Measurements from ENCODE around the gene CDH13.

Gene CDH13

GRCh38 chr16:82776470-82777146, 149.8 kb downstream of the CDH13 start:
- FAIRE-seq (no peak), DNase-seq (ENCODE audit: low spot score) (no peak)

DNA sequence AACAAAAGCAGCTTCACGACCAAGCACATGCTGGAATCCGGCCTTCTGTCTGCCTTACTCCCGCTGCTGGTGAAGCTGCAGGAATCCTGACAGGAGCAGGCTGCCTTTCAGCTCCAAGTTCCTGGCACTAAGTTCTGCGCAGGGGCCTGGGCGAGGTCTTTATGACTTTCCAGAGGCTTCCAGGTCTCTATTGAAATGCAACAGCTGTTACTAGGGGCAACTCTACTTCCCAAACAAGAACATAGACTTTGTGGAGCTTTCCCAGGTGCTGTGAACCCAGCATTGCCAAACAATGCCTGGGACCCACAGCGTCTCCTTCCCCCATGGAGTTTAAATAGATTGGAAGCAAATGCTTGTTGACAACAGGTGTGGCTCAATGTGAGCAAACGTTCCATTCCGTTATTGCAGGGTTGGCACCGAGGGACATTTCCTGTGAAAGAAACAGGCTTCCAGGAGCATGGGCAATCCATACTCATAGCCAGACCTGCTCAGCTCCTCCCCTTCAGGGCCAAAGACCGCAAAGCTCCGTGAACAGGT, 156.0 kb downstream of the CDH13 start:
- DNase-seq (ENCODE audit: low spot score) = no peak

GRCh38 chr16:82783933-82784572, 157.3 kb downstream of the CDH13 start:
- FAIRE-seq = no peak
- no peak for DNase-seq (ENCODE audit: low spot score)

More for the DNA sequence above, 156.0 kb downstream of the CDH13 start:
- no peak for FAIRE-seq

DNA sequence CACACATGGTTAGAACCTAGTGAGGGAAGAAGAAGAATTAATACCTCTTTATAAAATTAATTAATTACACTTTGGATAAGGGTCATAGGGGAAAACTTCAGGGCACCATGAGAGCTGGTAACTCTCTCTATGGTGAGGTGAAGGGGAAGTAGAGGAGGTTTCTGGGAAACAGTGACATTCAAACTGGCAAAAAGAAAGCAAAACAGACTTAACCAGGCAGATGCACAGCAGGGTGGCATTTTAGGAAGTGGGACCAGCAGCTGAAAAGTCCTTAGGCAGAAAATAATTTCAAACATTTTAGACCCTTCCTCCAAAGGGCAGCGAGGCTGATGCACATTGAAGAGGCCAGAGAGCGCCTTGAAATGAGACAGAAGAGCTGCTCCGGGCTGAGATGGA, 157.8 kb downstream of the CDH13 start:
- FAIRE-seq = no peak
- DNase-seq (ENCODE audit: low spot score) = no peak

DNA sequence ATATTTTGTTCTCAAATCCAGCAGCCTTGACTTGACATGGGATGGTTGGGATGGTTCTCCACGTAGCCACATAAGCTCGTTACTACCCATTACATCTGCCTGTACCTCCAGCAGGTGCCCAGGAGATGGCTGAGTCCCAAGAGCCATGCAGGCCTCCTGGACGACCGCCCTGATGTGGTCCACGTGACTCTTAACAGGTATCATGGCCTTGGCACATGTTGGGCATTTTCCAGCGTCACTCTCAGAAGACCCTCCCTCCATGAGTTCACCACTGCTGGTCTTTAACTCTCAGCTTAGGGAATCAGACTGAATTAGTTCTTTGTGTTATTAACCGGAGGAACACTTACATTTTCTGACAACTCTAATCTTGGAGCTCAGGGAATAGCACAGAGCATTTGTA, 161.5 kb downstream of the CDH13 start:
- DNase-seq (ENCODE audit: low spot score) (no peak), FAIRE-seq (no peak)

- DNase-seq (ENCODE audit: low spot score) (no peak), FAIRE-seq (no peak)
These were observed 162.2 kb downstream of the CDH13 start for GRCh38 chr16:82788919-82789318.

GRCh38 chr16:82792693-82793092, 165.9 kb downstream of the CDH13 start:
- no peak for DNase-seq (ENCODE audit: low spot score)
- FAIRE-seq = no peak

DNA sequence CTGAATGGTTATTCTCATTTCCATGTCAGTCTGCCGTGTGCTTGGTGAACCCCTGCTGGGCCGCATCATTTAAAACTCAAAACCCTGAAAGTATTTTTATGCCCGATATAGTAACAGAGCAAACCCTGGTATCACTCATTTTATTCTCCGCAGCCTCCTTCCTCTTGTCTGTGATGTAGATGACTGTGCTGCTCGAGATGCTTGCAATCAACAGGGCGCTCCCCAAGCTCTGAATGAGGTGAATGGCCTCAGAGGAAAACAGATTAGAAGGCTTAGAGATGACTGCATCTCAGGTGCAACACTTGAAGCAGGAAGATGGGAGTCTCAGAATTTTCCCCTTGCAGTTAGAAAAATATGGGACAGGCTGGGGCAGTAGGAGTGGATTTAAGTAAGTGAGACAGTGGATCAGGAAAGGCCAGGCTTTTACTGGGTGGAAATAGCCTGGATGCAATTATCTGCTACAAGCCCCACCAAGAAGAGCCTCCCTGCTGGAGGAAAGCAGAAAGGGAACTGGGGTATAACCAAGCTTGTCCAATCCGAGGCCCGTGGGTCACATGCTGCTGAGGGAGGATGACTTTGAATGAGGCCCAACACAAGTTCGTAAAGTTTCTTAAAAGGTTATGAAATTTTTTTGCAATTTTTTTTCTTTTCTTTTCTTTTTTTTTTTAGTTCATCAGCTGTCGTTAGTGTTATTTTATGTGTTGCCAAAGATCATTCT, 166.9 kb downstream of the CDH13 start:
- DNase-seq (ENCODE audit: low spot score) (no peak), FAIRE-seq (no peak)

DNA sequence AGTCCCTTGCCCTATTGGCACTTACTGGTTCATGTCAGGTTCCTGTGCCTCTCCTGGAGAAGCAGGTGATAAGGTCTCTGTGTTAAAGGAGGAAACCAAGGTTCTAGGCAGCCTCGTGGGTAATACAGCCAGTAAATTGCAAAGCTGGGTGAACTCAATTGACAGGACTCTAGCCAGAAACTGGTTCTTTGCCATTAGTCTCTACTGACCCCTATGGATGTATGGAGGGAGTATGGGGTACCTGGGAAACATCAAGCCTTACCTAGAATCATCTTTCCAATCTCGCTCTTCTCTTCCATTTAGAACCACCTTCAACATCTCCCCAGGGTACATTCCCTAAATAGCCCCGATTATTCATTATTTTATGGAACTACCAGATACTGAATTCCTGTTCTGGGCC, 169.3 kb downstream of the CDH13 start:
- DNase-seq (ENCODE audit: low spot score) = no peak
- no peak for FAIRE-seq

DNA sequence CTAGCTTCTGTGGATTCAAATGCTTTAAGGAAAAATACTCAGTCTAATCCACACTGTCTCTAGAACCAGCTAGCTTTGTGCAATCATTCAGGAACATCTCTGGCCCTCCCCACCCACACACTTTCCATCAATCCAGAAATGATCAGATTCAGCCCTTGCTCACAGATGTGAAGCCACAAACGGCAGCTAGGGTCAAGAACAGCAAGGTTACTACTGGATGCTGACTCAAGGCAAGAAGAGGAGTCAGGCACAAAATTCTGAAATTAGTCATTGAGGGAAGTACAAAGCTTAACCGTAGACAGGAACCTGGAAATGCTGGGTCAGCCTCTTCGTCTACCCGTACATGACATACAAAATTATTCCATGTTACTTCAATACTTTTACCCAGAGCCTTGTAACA, 174.6 kb downstream of the CDH13 start:
- FAIRE-seq = no peak

GRCh38 chr16:82805866-82806265, 179.1 kb downstream of the CDH13 start:
- FAIRE-seq = no peak
- DNase-seq (ENCODE audit: low spot score) = no peak

More for the DNA sequence above, 174.6 kb downstream of the CDH13 start:
- no peak for DNase-seq (ENCODE audit: low spot score)

DNA sequence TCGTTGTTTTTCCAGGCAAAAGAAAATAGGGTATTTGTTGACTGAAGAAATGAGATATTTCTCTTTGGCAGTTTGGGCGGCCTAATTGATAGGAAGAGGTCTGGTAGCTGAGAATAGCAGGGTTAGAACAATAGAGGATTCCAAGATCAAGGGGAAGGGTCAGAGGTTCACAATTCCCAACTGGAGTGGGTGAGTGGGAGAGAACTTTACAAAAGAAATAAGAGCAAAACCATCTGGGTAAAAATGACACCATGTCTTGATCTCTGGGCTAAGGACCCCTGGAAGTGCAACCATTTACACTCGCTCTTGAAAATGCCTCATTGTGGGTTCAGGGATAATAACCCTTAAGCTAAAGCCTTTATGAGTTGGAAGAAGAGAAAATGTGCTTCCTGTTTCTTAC, 180.5 kb downstream of the CDH13 start:
- no peak for DNase-seq (ENCODE audit: low spot score)
- no peak for FAIRE-seq

DNA sequence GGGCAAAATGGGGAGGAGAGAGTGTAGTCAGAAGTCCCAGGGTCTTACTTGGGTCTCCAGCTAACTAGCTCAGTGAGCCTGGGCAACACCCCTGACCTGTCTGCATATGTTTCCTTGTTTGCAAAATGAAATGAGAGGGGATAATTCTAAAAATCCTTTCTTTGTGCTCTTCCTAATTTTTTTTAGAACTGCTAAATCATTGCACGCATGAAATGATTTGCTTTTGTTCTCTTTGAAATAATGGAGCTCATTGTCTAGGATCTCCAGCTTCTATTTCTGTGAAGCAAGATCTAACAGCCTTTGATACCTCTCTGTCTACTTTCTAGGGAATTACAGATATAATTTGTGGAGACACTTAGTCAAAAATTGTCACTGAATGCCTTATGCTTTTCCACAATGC, 181.3 kb downstream of the CDH13 start:
- DNase-seq (ENCODE audit: low spot score) = no peak
- no peak for FAIRE-seq

DNA sequence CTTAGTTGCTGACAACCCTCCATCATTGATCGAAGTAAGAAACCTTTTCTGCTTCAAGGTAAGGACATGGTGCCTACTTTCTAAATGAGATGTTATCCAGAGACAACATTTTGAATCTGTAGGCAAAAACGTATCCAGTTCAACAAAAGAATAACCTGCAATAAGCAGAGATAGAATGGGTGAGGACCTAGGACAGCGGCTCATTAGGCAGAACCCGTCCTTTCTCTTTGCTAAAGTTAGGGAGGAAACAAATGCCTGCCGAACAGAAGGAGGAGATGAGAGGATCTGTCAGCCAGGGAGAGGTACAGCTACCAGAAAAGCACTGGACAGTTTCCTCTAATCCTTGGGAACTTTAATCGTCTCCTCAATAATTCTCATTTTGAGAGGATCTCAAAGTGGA, 183.3 kb downstream of the CDH13 start:
- no peak for FAIRE-seq

DNA sequence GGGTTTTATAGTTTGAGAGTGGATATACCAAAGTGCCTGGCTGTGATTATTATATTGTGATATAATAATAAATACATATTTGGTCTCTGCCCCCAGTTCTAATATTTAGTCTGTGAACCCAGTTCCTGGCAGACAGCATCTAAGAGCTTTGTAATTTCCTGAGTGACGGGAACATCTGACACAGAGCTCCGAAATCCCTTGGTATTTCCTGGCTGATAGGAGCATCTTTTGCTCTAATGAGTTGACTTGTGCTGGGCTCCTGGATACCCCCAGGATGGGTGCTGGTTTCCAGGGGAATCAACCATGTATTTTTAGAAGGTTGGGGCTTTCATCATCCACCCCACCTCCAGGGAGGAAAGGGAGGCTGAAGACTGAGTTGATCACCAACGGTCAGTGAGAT, 187.3 kb downstream of the CDH13 start:
- FAIRE-seq = no peak

More for the DNA sequence above, 183.3 kb downstream of the CDH13 start:
- no peak for DNase-seq (ENCODE audit: low spot score)

GRCh38 chr16:82819286-82819685, 192.5 kb downstream of the CDH13 start:
- no peak for FAIRE-seq
- DNase-seq (ENCODE audit: low spot score) = no peak

More for the DNA sequence above, 187.3 kb downstream of the CDH13 start:
- no peak for DNase-seq (ENCODE audit: low spot score)

GRCh38 chr16:82820855-82821254, 194.1 kb downstream of the CDH13 start:
- FAIRE-seq = no peak
- no peak for DNase-seq (ENCODE audit: low spot score)

DNA sequence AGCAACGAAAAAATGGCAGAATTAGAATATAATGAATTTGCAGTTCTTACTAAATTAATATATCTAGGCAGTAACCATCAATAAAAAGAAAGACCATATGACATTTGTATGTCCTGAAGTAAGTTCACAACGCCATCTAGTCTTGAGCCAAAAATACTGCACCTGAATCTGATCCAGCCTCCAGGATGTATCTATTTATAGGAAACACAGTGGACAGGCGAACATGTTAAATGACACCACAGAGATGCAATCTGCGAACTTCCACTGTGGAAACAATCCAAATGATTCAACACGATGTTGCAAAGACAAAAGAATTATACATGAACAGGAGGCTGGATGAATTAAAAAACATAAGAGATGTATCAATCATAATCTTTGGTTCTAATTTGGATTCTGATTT, 197.6 kb downstream of the CDH13 start:
- FAIRE-seq (no peak), DNase-seq (ENCODE audit: low spot score) (peak; percentile 6)

DNA sequence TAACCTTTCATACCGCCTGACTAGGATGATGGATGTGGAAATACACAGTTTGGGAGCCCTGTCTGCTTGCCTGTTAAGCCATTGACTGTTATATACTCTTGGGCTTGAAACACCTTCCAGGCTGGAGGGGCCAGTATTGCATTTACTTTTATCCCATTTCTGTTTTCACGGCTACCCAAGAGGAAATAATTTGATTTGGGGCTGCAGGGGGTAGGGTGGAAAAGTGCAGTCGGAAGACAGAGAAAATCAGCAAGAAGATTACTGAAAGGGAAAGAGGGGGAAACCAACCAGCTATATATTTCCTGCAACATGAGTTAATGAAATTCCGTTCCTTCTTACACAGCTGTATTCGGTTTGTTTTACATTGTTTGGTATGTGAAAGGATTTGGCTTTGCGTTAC, 202.5 kb downstream of the CDH13 start:
- FAIRE-seq (no peak), DNase-seq (ENCODE audit: low spot score) (no peak)

DNA sequence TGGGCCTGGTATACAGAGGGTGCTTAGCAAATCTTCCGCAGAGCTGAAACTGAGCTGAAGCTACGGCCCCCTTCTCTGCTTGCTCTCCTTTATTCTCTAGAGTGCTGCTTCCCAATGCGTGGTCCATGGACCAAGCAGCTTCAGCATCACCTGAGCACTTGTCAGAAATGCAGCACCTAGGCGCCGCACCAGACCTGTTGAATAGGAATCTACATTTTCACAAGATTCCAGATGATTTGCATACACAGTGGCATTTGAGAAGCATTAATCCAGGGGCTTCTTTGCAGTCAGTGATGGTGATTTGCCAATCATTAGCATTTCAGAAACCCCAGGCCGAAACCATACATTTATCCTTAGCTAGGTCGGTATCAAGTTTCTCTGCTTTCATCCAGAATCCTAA, 204.2 kb downstream of the CDH13 start:
- DNase-seq (ENCODE audit: low spot score) = no peak
- FAIRE-seq = no peak

- FAIRE-seq = no peak
- DNase-seq (ENCODE audit: low spot score) = no peak
These were observed 206.1 kb downstream of the CDH13 start for GRCh38 chr16:82832821-82833220.

GRCh38 chr16:82833378-82833993, 206.7 kb downstream of the CDH13 start:
- FAIRE-seq = no peak
- DNase-seq (ENCODE audit: low spot score) = no peak

All from RCC 7860 (cell line).